Spleen (tissue), 11 donors: Measurements from ENCODE around the gene CLTA. TPM values are rescaled to one million over a fixed set of nuclear protein-coding genes. Genes with fewer than 3 reads are reported as not detected.

Experiments used
- DNase-seq: peaks from one replicate; pipeline ENCODE4 v3.0.0-alpha.2; 2020
- H3K27ac ChIP-seq, 8 donors: fragments of 200-600 bp; sonication (generic) in 7 of 8; 1 replicate in 4 of 8; 2 replicates in 4 of 8; pipeline versions ENCODE4 v1.5.0 to v1.8.0; 2016 to 2021; ENCODE audit warnings: inconsistent platforms in 4 of 8, mild to moderate bottlenecking in 4 of 8, moderate library complexity in 1 of 8
- H3K27me3 ChIP-seq, 7 donors: fragments of 200-600 bp; sonication (generic) in 6 of 7; replicated peaks in 1 of 7; 1 replicate in 4 of 7; 2 replicates in 3 of 7; pipeline versions ENCODE4 v1.5.0 to v1.8.0; 2016 to 2021; ENCODE audit warnings: inconsistent platforms in 3 of 7, mild to moderate bottlenecking in 1 of 7
- H3K36me3 ChIP-seq, 6 donors: fragments of 200-600 bp; sonication (generic) in 5 of 6; 1 replicate in 4 of 6; 2 replicates in 2 of 6; pipeline versions ENCODE4 v1.5.0 to v1.8.0; 2016 to 2021; ENCODE audit warnings: inconsistent platforms in 2 of 6
- H3K4me1 ChIP-seq, 6 donors: fragments of 200-600 bp; sonication (generic) in 5 of 6; 1 replicate in 3 of 6; 2 replicates in 3 of 6; pipeline versions ENCODE4 v1.5.0 to v1.8.0; 2016 to 2021; ENCODE audit warnings: inconsistent platforms in 3 of 6
- H3K4me3 ChIP-seq, 8 donors: fragments of 200-600 bp; sonication (generic) in 7 of 8; 1 replicate in 4 of 8; 2 replicates in 4 of 8; pipeline versions ENCODE4 v1.5.0 to v1.8.0; 2016 to 2021; ENCODE audit warnings: inconsistent platforms in 4 of 8, mild to moderate bottlenecking in 4 of 8, moderate library complexity in 2 of 8
- H3K9me3 ChIP-seq, 8 donors: fragments of 200-600 bp; sonication (generic) in 7 of 8; 1 replicate in 4 of 8; 2 replicates in 4 of 8; pipeline versions ENCODE4 v1.5.0 to v1.8.0; 2016 to 2021; ENCODE audit warnings: inconsistent platforms in 4 of 8
- CTCF ChIP-seq, 11 experiments: fragments of 200-600 bp in 7 of 11; fragments of 450-650 bp in 4 of 11; sonication (generic) in 4 of 11; IDR thresholded peaks in 8 of 11; conservative IDR thresholded peaks in 3 of 11; 1 replicate in 7 of 11; 2 replicates in 4 of 11; pipeline versions ENCODE4 v1.4.0 to v1.8.0; 2016 to 2021; ENCODE audit warnings: antibody characterized with exemption in 11 of 11, inconsistent platforms in 4 of 11, mild to moderate bottlenecking in 1 of 11
- POLR2A ChIP-seq, 3 donors: fragments of 450-650 bp; IDR thresholded peaks; one replicate each; pipeline ENCODE4 v1.5.1; 2017; ENCODE audit warnings: antibody characterized with exemption in 3 of 3, mild to moderate bottlenecking in 1 of 3
- POLR2AphosphoS5 ChIP-seq, 3 donors: sonication (generic); formaldehyde crosslinking; IDR thresholded peaks; one replicate each; pipeline ENCODE4 v1.5.1; 2017; ENCODE audit warnings: antibody characterized with exemption in 3 of 3
- WGBS, 5 donors: extraction: QIAGEN DNeasy Blood & Tissue Kit in 3 of 5; methylation state at CpG; one replicate each; pipeline versions ENCODE4 v1.1.5 to v1.1.7; 2013 to 2018; 5-methylcytosine and 5-hydroxymethylcytosine counted together
- intact Hi-C: fragments of 100-400 bp; cut with DNase I; formaldehyde crosslinking; loops from one replicate; pipeline ENCODE4 v1.15.0; 2023; ENCODE audit warnings: low total_unique reads
- polyA plus RNA-seq, 3 donors: library from polyadenylated mRNA; stranded (reverse); fragments of 200-250 nt; gene quantifications; one replicate each; pipeline ENCODE4 v1.2.1, GENCODE V29; 2013
- total RNA-seq, 7 donors: library from RNA; depleted of rRNA in 3 of 7; stranded (reverse); fragments of >200 nt in 3 of 7; fragmentation: NEBNext Ultra II Directional in 4 of 7; extraction: Animal tissue kit (Norgen Biotek cat#: 25700) in 4 of 7; gene quantifications; one replicate each; pipeline versions ENCODE4 v1.1.0 to v1.2.1, GENCODE V29; 2016 to 2021
- donor health status: healthy with polysubstance abuse.
- donor health status: DM: no; HTN: no; CAD: no; lungs with moderate emphysema.
- donor health status: DM: no; HTN: no; CAD: no.
- donor health status: Bipolar disorder and iron deficiency.
- donor health status: healthy.
- donor health status: DM: no; HTN: no; CAD: no.
- donor health status: DM: yes; HTN: yes; CAD: no.

The CLTA gene
- total and polyA plus RNA-seq, 10 donors = 92.0 to 176 (median 137) TPM

GRCh38 chr9:36204906-36205547 lies 14.3 kb downstream of the CLTA start:
- Histone ChIP-seq H3K36me3 (peaks cover 0 to 100% (median 96%) of the 10 kb centered on the region in 6 donors), H3K4me3 (no peak overlapping the region), H3K4me1 (peaks cover 6 to 43% (median 27%) of the 10 kb centered on the region in 6 donors), H3K27ac (no peak overlapping the region), H3K27me3 (no peaks in the 10 kb centered on the region), H3K9me3 (no peaks in the 10 kb centered on the region)
- intact Hi-C loops = no loop called here
- no peak for DNase-seq
- no peak for TF ChIP-seq CTCF (IDR thresholded peaks at IDR 0.05 in 8 of 11, conservative IDR thresholded peaks at IDR 0.05 in 3 of 11)
- WGBS, 5 donors = 81 to 90% (median 83%) methylated on average over 11 of the region's 11 CpGs

DNA sequence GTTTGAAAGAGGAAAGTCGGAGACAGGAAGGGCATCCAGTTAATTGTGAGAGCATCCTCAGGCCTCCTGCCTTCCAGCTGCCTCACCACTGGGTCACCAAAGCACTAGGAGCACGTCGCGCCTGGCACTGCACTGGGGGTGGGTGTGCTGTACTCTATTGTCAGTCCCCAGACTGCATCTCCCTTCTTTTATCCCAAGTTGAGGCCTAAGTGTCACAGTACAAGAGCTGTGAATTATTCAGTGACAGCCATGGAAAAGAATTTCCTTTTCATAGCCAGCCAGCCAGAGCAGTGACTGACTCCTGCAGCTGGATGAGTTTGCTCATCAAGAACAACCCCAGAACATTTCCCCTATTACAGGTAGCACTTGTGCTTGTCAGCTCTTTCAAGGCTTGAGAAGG lies 16.3 kb downstream of the CLTA start:
- Histone ChIP-seq H3K4me3 (no peak overlapping the region), H3K27ac (peak overlapping the region in 3 of 8 donors; percentile 5 to 61 (median 15)), H3K36me3 (peaks cover 0 to 100% (median 95%) of the 10 kb centered on the region in 6 donors), H3K4me1 (peaks cover 10 to 62% (median 42%) of the 10 kb centered on the region in 6 donors), H3K27me3 (no peaks in the 10 kb centered on the region), H3K9me3 (no peaks in the 10 kb centered on the region)
- TF ChIP-seq POLR2AphosphoS5 (IDR thresholded peaks at IDR 0.05) = no peak
- TF ChIP-seq CTCF (IDR thresholded peaks at IDR 0.05 in 8 of 11, conservative IDR thresholded peaks at IDR 0.05 in 3 of 11) = no peak
- no peak for TF ChIP-seq POLR2A (IDR thresholded peaks at IDR 0.05)
- WGBS, 5 donors = 84 to 92% (median 85%) methylated on average over 4 of the region's 4 CpGs
- intact Hi-C loops = no loop called here
- DNase-seq = no peak

GRCh38 chr9:36207546-36208012 lies 16.9 kb downstream of the CLTA start:
- no peak for TF ChIP-seq CTCF (IDR thresholded peaks at IDR 0.05 in 8 of 11, conservative IDR thresholded peaks at IDR 0.05 in 3 of 11)
- no peaks in the 10 kb centered on the region for H3K9me3 ChIP-seq
- H3K36me3 ChIP-seq = peaks cover 0 to 100% (median 95%) of the 10 kb centered on the region in 6 donors
- intact Hi-C loops = no loop called here
- 10 to 36% (median 18%) methylated on average over 1 of the region's 1 CpG for WGBS, 5 donors
- H3K4me3 ChIP-seq = no peak overlapping the region
- peaks cover 10 to 62% (median 42%) of the 10 kb centered on the region in 6 donors for H3K4me1 ChIP-seq
- no peak for DNase-seq
- H3K27me3 ChIP-seq = no peaks in the 10 kb centered on the region
- peak overlapping the region in 3 of 8 donors; percentile 5 to 61 (median 15) for H3K27ac ChIP-seq

GRCh38 chr9:36208521-36209253 lies 18.0 kb downstream of the CLTA start:
- intact Hi-C loops = no loop called here
- H3K27me3 ChIP-seq = no peaks in the 10 kb centered on the region
- no peak overlapping the region for H3K4me3 ChIP-seq
- TF ChIP-seq CTCF (IDR thresholded peaks at IDR 0.05 in 8 of 11, conservative IDR thresholded peaks at IDR 0.05 in 3 of 11) = no peak
- TF ChIP-seq POLR2A (IDR thresholded peaks at IDR 0.05) = no peak
- no peak for TF ChIP-seq POLR2AphosphoS5 (IDR thresholded peaks at IDR 0.05)
- H3K9me3 ChIP-seq = no peaks in the 10 kb centered on the region
- peaks cover 10 to 69% (median 42%) of the 10 kb centered on the region in 6 donors for H3K4me1 ChIP-seq
- WGBS, 5 donors = 65 to 91% (median 81%) methylated on average over 10 of the region's 10 CpGs
- H3K27ac ChIP-seq = peak overlapping the region in 2 of 8 donors; percentile 5 to 61
- H3K36me3 ChIP-seq = peaks cover 0 to 100% (median 94%) of the 10 kb centered on the region in 6 donors
- no peak for DNase-seq
